ENCODE data around the gene MAGOH. TPM values are rescaled to one million over a fixed set of nuclear protein-coding genes. Genes with fewer than 3 reads are reported as not detected.

The MAGOH gene
- total and polyA plus RNA-seq, 9 of the 15 experiments (the other 6 are each of a cell fraction or from before 2014, with no cell fraction given): 102 to 342 (median 135) TPM

GRCh38 chr1:53196485-53197290, 41.6 kb downstream of the MAGOH start, which contains the start of gene CPT2 (continued):
- TF ChIP-seq ETV1 (tag; conservative IDR thresholded peaks at IDR 0.05; ENCODE audit: low read depth): peak; percentile 79
- TF ChIP-seq CCAR2 (IDR thresholded peaks at IDR 0.05; ENCODE audit: low read depth, low read length): no peak
- peak; percentile 69; the same call in 1 of the 2 replicates for TF ChIP-seq SMAD4 (CRISPR knock-in tag; conservative IDR thresholded peaks at IDR 0.05)
- no peak for TF ChIP-seq PURB (CRISPR knock-in tag; IDR thresholded peaks at IDR 0.05; ENCODE audit: low read depth)
- TF ChIP-seq ZNF609 (CRISPR knock-in tag; IDR thresholded peaks at IDR 0.05; ENCODE audit: borderline replicate concordance): no peak
- peak; percentile 71 for TF ChIP-seq TBP (optimal IDR thresholded peaks at IDR 0.05; ENCODE audit: low read depth, low read length)
- TF ChIP-seq ZFPM2 (CRISPR knock-in tag; IDR thresholded peaks at IDR 0.05): no peak
- TF ChIP-seq ZNF57 (CRISPR knock-in tag; IDR thresholded peaks at IDR 0.05): no peak
- no peak for TF ChIP-seq SIRT6 (IDR thresholded peaks at IDR 0.05; ENCODE audit: low read depth, low read length)
- peak; percentile 65; the same call in 1 of the 2 replicates for TF ChIP-seq MBD2 (IDR thresholded peaks at IDR 0.05; ENCODE audit: borderline replicate concordance, low read depth)
- no peak for TF ChIP-seq NCOR1 (IDR thresholded peaks at IDR 0.05)
- TF ChIP-seq POLR2H (tag; IDR thresholded peaks at IDR 0.05; ENCODE audit: low read depth): peak; percentile 85
- no peak for TF ChIP-seq ZNF280B (CRISPR knock-in tag; IDR thresholded peaks at IDR 0.05)
- TF ChIP-seq GABPA (tag; conservative IDR thresholded peaks at IDR 0.05; ENCODE audit: low read depth): peak; percentile 96
- no peak for TF ChIP-seq XRCC4 (IDR thresholded peaks at IDR 0.05; ENCODE audit: extremely low read depth, insufficient read depth, insufficient read length)
- no peak for TF ChIP-seq HDAC3 (IDR thresholded peaks at IDR 0.05; ENCODE audit: borderline replicate concordance, partially characterized antibody)
- no peak for TF ChIP-seq EHMT2 (IDR thresholded peaks at IDR 0.05)
- TF ChIP-seq ZEB2 (IDR thresholded peaks at IDR 0.05): no peak
- TF ChIP-seq ATF1 (CRISPR knock-in tag; IDR thresholded peaks at IDR 0.05): no peak
- TF ChIP-seq ATF1 (tag; IDR thresholded peaks at IDR 0.05): peak; percentile 72
- no peak for TF ChIP-seq SFPQ (IDR thresholded peaks at IDR 0.05; ENCODE audit: low read depth, low read length)

All from K562 (cell line).